Inferior parietal cortex (tissue), 1 donor: ENCODE measurements around the gene SPHK1.

Source experiments
- DNase-seq: peaks from one replicate; pipeline ENCODE4 v3.0.0-alpha.2; 2016; ENCODE audit errors: extremely low spot score

SPHK1 gene

GRCh38 chr17:76432712-76433336, 48.4 kb downstream of the SPHK1 start:
- no peak for DNase-seq

- no peak for DNase-seq
Observed at GRCh38 chr17:76433693-76434092, 49.3 kb downstream of the SPHK1 start.

DNA sequence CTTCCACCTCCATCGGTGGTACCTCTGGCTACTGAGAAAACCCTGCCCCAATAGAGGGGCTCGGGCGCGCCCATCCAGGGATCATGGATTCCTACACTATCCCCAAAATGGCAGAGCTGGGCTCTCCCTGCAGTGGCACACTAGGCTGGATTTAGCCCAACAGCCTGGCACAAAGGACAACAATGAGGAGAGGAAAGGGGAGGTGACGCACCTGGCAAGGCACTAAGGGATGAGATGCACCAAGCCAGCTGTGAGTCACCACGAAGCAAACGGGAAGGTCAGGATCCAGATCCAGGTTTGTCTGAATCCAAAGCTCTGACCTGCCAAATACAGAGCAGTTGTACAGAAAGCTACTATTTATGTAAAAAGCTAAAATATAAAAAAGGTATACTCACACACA, 50.5 kb downstream of the SPHK1 start:
- DNase-seq: no peak

DNA sequence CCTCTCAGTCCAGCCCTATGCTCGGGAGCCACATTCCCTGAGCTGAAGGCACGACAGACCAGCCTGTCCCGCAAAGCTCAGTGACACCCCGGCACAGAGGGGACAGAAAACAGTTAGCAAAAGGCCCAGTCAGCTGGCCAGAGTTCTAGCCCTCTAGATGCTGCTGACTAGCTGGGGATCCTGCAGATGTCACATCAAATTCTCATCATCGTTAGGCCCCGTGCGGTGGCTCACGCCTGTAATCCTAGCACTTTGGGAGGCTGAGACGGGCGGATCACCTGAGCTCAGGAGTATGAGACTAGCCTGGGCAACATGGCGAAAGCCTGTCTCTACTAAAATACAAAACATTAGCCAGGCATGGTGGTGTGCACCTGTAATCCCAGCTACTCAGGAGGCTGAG, 51.3 kb downstream of the SPHK1 start:
- no peak for DNase-seq
